BLaER1 treated with 17β-estradiol and CSF1 and Interleukin-3, amounts not matched to agents 10 nM and 100 nM (cell line): Measurements from ENCODE around the gene RGL1.
A peak's percentile ranks its signal among the peaks of the same experiment; 100 is the strongest.

Experiments
- H3K27ac ChIP-seq, 11 experiments: shearing (Covaris generic); formaldehyde crosslinking; 2 replicates each; pipeline ENCODE4 v1.8.1; 2022
- H3K27me3 ChIP-seq, 11 experiments: shearing (Covaris generic); formaldehyde crosslinking; 2 replicates each; pipeline ENCODE4 v1.8.1; 2022
- H3K36me3 ChIP-seq, 11 experiments: shearing (Covaris generic); formaldehyde crosslinking; 2 replicates each; pipeline ENCODE4 v1.8.1; 2022
- H3K4me1 ChIP-seq, 10 experiments: shearing (Covaris generic); formaldehyde crosslinking; 2 replicates each; pipeline ENCODE4 v1.8.1; 2022
- H3K4me2 ChIP-seq, 11 experiments: shearing (Covaris generic); formaldehyde crosslinking; 2 replicates each; pipeline ENCODE4 v1.8.1; 2022
- H3K4me3 ChIP-seq, 10 experiments: shearing (Covaris generic); formaldehyde crosslinking; 2 replicates each; pipeline ENCODE4 v1.8.1; 2022
- H3K9ac ChIP-seq, 11 experiments: shearing (Covaris generic); formaldehyde crosslinking; 2 replicates each; pipeline ENCODE4 v1.8.1; 2022
- H3K9me3 ChIP-seq, 11 experiments: shearing (Covaris generic); formaldehyde crosslinking; replicated peaks in 1 of 11; 2 replicates each; pipeline ENCODE4 v1.8.1; 2022
- H4K20me1 ChIP-seq, 11 experiments: shearing (Covaris generic); formaldehyde crosslinking; 2 replicates each; pipeline ENCODE4 v1.8.1; 2022
- Cebpa-rat ChIP-seq, 11 experiments: shearing (Covaris generic); IDR thresholded peaks; 2 replicates each; pipeline ENCODE4 v1.8.1; 2022

Gene RGL1

DNA sequence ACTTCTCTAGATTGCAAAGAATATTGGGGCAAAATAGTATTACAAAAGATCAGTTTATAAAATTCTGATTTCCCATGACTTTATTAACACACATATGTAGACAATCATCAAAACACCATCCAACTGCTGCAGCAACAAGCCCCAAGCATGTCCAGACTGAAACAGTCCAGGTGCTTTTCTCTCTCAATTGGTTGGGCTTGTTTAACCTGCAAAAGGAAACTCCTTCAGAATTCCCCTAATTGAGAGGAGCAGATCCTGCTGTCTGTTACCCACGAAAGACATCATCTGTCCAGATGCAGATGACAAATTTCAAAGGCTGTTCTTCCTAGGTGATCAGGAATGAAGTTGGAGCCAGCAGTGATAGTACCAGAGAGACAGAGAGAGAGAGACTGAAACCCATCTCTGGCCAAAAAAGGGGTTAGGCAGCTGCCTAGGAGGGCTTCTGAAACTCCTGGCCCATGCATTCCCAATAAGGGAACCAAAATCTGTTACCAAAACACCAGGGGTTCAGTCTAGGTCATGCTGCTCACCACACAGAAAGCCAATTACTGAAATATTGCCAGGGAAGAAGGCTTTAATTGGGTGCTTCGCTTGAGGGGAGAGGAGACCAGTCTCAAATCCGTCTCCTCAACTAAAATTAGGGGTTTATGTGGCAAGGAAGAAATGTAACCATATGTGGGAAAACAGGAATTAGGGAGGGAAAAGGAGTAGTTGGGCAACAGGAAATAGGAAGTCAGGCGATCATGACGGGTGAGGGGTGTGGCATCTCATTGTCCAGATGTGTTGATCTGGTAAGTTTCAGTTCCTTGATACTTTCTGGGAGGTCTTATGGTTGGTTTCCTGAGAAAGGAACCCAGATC lies 34.7 kb upstream of the RGL1 start:
- Histone ChIP-seq H3K9ac (peak overlapping the region in 7 of 11 experiments; percentile 5 to 67 (median 41); a peak in 8 of 22 replicates), H3K4me3 (peak overlapping the region in 9 of 10 experiments; percentile 2 to 50 (median 23); a peak in 10 of 20 replicates), H4K20me1 (no peaks in the 10 kb centered on the region), H3K4me2 (peak overlapping the region in 7 of 11 experiments; percentile 10 to 49 (median 30); a peak in 7 of 22 replicates), H3K27me3 (no peaks in the 10 kb centered on the region), H3K9me3 (peaks cover 78 to 100% (median 92%) of the 10 kb centered on the region in 11 experiments), H3K4me1 (peaks cover 5 to 19% (median 7%) of the 10 kb centered on the region in 10 experiments; a peak in 10 of 20 replicates), H3K27ac (peak overlapping the region; percentile 5 to 86 (median 74); a peak in 21 of 22 replicates), H3K36me3 (peaks cover 3 to 47% (median 13%) of the 10 kb centered on the region in 11 experiments; a peak in 15 of 22 replicates)
- TF ChIP-seq Cebpa-rat (IDR thresholded peaks at IDR 0.05): peak in 5 of 11 experiments; percentile 42 to 59 (median 49); a peak in 6 of 22 replicates

DNA sequence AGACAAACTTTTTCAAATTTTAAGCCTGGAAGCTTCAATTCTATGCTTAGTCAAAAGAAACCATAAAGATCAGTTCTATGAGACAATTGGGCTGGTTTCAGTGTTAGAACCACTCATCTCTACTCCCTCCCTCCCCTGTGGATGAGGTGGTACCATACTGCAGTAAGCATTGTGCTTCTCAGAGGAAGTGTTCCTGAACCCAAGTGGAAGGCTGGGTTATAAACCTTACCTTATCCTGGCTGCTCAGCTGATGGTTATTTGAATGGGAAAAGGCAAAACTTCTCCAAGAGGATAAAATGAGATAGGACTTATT lies 34.1 kb upstream of the RGL1 start:
- 0 out of 22 replicates have a peak, but pooled peaks of 1 of the 11 experiments have one; percentile 1 for TF ChIP-seq Cebpa-rat (IDR thresholded peaks at IDR 0.05)
- Histone ChIP-seq H3K4me3 (peak overlapping the region in 7 of 10 experiments; percentile 2 to 50 (median 25); a peak in 6 of 20 replicates), H3K4me2 (peak overlapping the region in 7 of 11 experiments; percentile 10 to 49 (median 30); a peak in 9 of 22 replicates), H3K36me3 (peaks cover 0 to 43% (median 16%) of the 10 kb centered on the region in 11 experiments; a peak in 13 of 22 replicates), H4K20me1 (no peaks in the 10 kb centered on the region), H3K27me3 (no peaks in the 10 kb centered on the region), H3K27ac (peak overlapping the region; percentile 5 to 86 (median 74); a peak in 19 of 22 replicates), H3K9me3 (peaks cover 79 to 100% (median 92%) of the 10 kb centered on the region in 11 experiments), H3K9ac (peak overlapping the region in 5 of 11 experiments; percentile 12 to 53 (median 34); a peak in 6 of 22 replicates), H3K4me1 (peaks cover 5 to 19% (median 7%) of the 10 kb centered on the region in 10 experiments; a peak in 10 of 20 replicates)

DNA sequence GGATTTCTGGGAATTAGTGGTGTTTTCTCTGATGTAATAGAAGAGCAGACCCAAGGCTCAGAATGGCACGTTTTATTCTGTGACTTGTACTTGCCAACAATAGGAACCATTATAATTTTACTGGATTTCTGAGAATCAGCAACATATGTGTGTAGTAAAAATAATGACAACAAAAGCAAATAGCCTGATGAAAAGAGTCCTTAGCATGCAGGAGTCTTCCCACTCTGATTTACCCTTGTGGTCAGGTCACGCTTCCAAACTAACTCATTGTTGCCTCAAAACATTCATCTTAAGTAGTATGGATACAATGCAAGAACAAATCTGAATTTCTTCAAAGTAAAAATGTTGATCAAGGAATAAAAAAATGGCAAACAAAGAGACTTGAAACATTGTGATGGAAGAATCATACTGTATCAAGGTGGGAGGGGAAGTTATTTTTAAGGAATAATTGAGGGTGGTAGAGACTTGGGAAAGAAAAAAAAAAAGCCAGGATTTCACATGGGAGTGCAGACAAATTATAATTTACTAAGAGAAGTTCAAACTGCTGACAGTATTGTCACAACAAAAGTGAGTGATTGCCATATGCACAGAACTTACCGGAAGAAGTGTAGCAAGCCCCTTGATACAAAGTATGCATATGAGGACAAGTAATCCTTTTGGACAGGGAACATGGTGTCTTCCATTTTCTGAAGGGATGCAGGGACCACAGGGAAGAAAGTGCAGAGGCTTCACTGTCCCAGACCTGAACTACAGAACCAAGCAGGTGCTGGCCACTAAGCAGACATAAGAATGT lies 31.2 kb upstream of the RGL1 start:
- no peak overlapping the region for H3K9ac ChIP-seq
- H3K36me3 ChIP-seq: peaks cover 0 to 48% (median 17%) of the 10 kb centered on the region in 11 experiments; a peak in 13 of 22 replicates
- H3K27ac ChIP-seq: no peak overlapping the region
- peaks cover 11 to 24% (median 18%) of the 10 kb centered on the region in 10 experiments; a peak in 19 of 20 replicates for H3K4me1 ChIP-seq
- TF ChIP-seq Cebpa-rat (IDR thresholded peaks at IDR 0.05): no peak
- no peak overlapping the region for H3K4me3 ChIP-seq
- H3K27me3 ChIP-seq: no peaks in the 10 kb centered on the region
- H3K4me2 ChIP-seq: no peak overlapping the region
- peaks cover 81 to 100% (median 98%) of the 10 kb centered on the region in 11 experiments for H3K9me3 ChIP-seq
- H4K20me1 ChIP-seq: no peaks in the 10 kb centered on the region

DNA sequence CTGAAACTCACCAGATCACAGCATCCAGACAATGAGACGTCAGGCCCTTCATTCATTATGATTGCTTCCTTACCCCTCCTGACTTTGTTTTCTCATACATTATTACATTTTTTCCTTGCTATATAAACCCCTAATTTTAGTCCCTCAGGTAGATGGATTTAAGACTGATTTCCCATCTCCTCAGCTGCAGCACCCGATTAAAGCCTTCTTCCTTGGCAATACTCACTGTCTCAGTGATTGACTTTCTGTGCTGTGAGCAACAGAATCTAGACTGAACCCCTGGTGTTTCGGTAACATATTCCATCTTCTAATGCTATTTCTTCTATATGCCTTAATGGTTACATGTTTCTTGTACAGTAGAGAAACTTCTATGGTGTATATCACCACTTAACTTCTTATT lies 30.0 kb upstream of the RGL1 start:
- Histone ChIP-seq H3K36me3 (peaks cover 0 to 43% (median 16%) of the 10 kb centered on the region in 11 experiments; a peak in 12 of 22 replicates), H3K9me3 (peaks cover 80 to 100% (median 96%) of the 10 kb centered on the region in 11 experiments), H3K27ac (no peak overlapping the region), H3K27me3 (no peaks in the 10 kb centered on the region), H3K9ac (no peak overlapping the region), H3K4me3 (peak overlapping the region in 2 of 10 experiments; percentile 8 to 22; a peak in 2 of 20 replicates), H4K20me1 (no peaks in the 10 kb centered on the region), H3K4me2 (no peak overlapping the region), H3K4me1 (peaks cover 10 to 30% (median 21%) of the 10 kb centered on the region in 10 experiments; a peak in 19 of 20 replicates)
- no peak for TF ChIP-seq Cebpa-rat (IDR thresholded peaks at IDR 0.05)

DNA sequence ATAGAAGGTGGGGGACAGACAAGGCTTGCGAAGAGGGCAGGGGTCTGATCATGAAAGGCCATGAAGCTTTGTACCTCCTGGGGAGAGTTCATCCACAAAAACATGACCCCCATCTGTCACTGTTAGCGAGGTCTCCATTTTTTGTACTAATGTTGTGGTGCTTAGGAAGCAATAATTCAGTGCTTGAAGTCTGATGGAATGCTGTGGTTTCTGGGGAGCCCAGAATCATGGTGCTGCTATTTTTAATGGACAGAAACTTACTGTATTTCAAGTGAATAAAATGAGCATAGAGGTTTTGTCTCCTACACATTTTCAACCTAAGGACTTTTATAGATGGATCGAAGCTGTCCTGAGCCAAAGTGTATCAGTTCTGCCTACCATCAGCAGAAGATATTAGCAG lies 28.2 kb upstream of the RGL1 start:
- peak overlapping the region in 1 of 10 experiments; percentile 15; a peak in 1 of 20 replicates for H3K4me3 ChIP-seq

DNA sequence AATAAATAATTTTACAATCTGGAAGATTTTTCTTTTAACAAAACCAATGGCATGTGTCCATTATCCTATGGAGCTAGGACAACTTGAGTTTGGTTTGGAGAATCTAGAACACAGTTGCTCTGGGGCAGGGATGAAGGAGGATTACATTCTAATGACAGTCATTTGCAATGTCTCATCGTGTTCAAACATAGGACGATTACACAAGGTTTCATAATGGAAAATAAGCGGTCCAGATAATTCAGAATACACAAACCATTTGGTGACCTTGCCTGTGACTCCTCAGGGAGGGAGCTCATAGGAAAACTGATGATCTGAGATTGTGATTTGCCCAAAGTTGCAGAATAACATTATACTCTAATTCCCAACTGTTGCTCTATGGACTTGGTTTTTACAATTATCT lies 27.6 kb upstream of the RGL1 start:
- Histone ChIP-seq H3K9ac (no peak overlapping the region), H4K20me1 (no peaks in the 10 kb centered on the region), H3K36me3 (peaks cover 0 to 29% (median 10%) of the 10 kb centered on the region in 11 experiments; a peak in 10 of 22 replicates), H3K27me3 (no peaks in the 10 kb centered on the region), H3K4me2 (peak overlapping the region in 3 of 11 experiments; percentile 66 to 73 (median 67); a peak in 4 of 22 replicates), H3K4me3 (peak overlapping the region in 1 of 10 experiments; percentile 16; a peak in 1 of 20 replicates), H3K9me3 (peaks cover 66 to 86% (median 76%) of the 10 kb centered on the region in 11 experiments), H3K4me1 (peaks cover 0 to 26% (median 14%) of the 10 kb centered on the region in 10 experiments; a peak in 17 of 20 replicates), H3K27ac (peak overlapping the region in 2 of 11 experiments; percentile 10 to 65; a peak in 4 of 22 replicates)
- TF ChIP-seq Cebpa-rat (IDR thresholded peaks at IDR 0.05): no peak

More for the DNA sequence above, 28.2 kb upstream of the RGL1 start:
- H3K4me2 ChIP-seq: no peak overlapping the region; a peak in 1 of 22 replicates
- H3K9ac ChIP-seq: no peak overlapping the region
- peaks cover 72 to 92% (median 82%) of the 10 kb centered on the region in 11 experiments for H3K9me3 ChIP-seq
- H3K27me3 ChIP-seq: no peaks in the 10 kb centered on the region
- no peaks in the 10 kb centered on the region for H4K20me1 ChIP-seq
- peaks cover 0 to 35% (median 12%) of the 10 kb centered on the region in 11 experiments; a peak in 10 of 22 replicates for H3K36me3 ChIP-seq
- H3K4me1 ChIP-seq: peaks cover 0 to 26% (median 14%) of the 10 kb centered on the region in 10 experiments; a peak in 18 of 20 replicates
- H3K27ac ChIP-seq: no peak overlapping the region; a peak in 1 of 22 replicates
- TF ChIP-seq Cebpa-rat (IDR thresholded peaks at IDR 0.05): no peak

DNA sequence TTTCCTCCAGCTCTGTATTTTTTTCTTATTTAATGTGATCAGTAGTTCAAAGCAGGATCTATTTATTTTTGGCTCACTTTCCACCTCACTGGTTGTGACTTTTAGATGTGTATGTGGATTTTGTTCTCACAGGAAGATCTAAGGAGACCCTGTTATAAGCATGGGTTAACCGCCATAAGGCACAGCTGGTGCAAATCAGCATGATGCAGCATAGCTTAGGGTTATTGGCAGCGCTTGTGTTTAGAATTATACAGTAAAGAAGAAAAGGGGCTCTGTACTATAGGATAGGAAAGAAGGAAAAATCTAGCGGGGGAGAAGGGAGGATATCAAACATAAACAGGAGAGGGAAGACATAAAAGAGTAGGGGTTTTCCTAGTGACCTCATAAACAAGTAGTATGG lies 26.9 kb upstream of the RGL1 start:
- Histone ChIP-seq H3K27ac (peak overlapping the region in 4 of 11 experiments; percentile 10 to 65 (median 38); a peak in 7 of 22 replicates), H3K36me3 (peaks cover 0 to 27% (median 10%) of the 10 kb centered on the region in 11 experiments; a peak in 10 of 22 replicates), H3K4me1 (peaks cover 0 to 26% (median 14%) of the 10 kb centered on the region in 10 experiments; a peak in 17 of 20 replicates), H3K4me2 (peak overlapping the region in 8 of 11 experiments; percentile 15 to 73 (median 55); a peak in 15 of 22 replicates), H3K4me3 (peak overlapping the region in 2 of 10 experiments; percentile 2 to 16; a peak in 2 of 20 replicates), H3K27me3 (no peaks in the 10 kb centered on the region), H3K9ac (peak overlapping the region in 3 of 11 experiments; percentile 7 to 32 (median 10); a peak in 2 of 22 replicates), H4K20me1 (no peaks in the 10 kb centered on the region), H3K9me3 (peaks cover 61 to 79% (median 70%) of the 10 kb centered on the region in 11 experiments)
- no peak for TF ChIP-seq Cebpa-rat (IDR thresholded peaks at IDR 0.05)
